ENCODE results near the gene CDK14.
A peak's percentile ranks its signal among the peaks of the same experiment; 100 is the strongest.

The CDK14 gene

DNA sequence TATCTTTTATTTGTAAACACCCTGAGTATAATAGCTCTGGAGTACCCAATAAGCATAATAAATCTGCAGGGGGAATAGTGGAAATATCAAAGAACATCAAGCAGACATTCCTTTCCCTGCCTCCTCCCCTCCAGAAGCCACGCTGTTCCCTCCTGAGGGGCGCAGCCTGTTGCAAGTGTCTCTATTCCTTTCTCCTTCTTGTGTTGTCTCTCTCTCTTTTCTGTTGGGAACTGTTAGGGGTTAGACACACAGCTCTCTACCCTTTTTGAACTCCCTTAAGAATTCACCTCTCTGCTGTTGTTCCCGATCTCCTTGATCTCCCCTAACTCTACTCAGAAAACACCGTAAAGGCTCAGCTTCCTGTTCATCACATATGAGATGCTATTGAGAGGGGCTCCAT, 490.1 kb downstream of the CDK14 start:
- no peak for DNase-seq (ENCODE audit: extremely low read depth, low read depth)
- TF ChIP-seq, protein P1, sequence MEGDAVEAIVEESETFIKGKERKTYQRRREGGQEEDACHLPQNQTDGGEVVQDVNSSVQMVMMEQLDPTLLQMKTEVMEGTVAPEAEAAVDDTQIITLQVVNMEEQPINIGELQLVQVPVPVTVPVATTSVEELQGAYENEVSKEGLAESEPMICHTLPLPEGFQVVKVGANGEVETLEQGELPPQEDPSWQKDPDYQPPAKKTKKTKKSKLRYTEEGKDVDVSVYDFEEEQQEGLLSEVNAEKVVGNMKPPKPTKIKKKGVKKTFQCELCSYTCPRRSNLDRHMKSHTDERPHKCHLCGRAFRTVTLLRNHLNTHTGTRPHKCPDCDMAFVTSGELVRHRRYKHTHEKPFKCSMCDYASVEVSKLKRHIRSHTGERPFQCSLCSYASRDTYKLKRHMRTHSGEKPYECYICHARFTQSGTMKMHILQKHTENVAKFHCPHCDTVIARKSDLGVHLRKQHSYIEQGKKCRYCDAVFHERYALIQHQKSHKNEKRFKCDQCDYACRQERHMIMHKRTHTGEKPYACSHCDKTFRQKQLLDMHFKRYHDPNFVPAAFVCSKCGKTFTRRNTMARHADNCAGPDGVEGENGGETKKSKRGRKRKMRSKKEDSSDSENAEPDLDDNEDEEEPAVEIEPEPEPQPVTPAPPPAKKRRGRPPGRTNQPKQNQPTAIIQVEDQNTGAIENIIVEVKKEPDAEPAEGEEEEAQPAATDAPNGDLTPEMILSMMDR (IDR thresholded peaks at IDR 0.05; ENCODE audit: low read depth, low read length, missing control alignments), result no peak
- H3K4me3 ChIP-seq (replicated peaks; ENCODE audit: low read depth, low read length), result no peak overlapping the region

DNA sequence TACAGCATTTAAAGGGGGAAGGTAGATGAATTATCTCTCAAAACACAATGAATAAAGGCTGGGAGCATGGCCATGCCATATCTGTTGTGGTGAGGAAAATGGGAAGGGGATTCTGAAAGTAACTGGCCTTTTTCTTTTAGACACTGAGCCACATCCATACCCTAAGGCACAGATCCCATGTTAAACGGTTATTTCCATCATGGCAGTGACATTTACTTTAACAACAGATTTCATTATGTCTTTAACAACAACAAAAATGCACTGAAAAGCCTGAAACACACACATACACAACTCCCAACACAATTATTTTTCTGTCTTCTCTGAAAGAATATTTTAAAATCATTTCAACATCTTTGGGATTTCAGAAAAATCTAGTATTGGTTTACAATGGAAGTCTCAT, 492.0 kb downstream of the CDK14 start:
- H3K4me3 ChIP-seq (replicated peaks; ENCODE audit: low read depth, low read length), result no peak overlapping the region
- DNase-seq (ENCODE audit: extremely low read depth, low read depth), result no peak
- TF ChIP-seq, protein P1 (IDR thresholded peaks at IDR 0.05; ENCODE audit: low read depth, low read length, missing control alignments), result no peak

DNA sequence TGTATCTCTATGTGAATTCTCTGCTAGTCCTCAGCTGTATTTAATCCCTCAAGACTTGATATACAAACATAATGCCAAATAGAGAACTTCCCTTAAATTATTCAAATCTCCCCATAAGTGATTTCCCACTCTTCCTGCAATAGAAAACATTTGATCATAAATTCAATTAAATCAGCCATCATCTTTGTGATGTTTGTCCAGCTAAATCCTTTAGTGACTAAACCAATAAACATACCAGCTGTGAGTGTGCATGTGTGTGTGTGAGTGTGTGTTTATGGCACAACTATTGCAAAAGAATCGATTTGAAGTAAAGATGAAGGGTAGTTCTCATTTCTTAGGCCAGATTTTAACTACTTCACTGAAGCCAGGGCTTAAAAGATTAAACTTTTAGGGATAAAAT, 492.6 kb downstream of the CDK14 start:
- TF ChIP-seq, protein P1 (IDR thresholded peaks at IDR 0.05; ENCODE audit: low read depth, low read length, missing control alignments), result no peak
- H3K4me3 ChIP-seq (replicated peaks; ENCODE audit: low read depth, low read length), result no peak overlapping the region
- no peak for DNase-seq (ENCODE audit: extremely low read depth, low read depth)

DNA sequence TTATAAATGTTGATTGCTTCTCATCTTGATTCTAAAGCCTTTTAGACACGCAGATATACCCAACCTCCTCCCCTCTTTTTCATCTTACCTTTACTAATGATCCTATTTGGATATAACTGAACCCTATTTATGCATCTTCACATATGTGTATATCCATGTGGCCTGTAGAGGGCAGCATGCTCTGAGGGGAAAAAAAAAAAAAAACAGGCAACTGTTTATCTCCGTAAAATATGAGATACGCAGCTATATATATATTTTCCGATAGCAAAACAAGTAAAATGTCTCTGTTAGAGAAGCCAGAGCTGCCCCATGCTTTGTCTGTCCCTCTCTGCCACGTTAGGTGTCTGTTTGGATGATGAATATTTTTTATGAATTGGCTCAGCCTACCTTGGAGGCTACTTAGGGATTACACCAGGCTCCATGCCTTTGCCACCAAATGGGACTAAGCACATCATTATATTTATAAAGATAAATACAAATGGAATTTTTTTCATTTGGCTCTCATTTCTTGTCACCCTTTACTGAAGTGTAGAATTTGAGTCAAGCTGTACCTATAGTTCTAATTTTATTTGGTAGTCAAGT, 493.4 kb downstream of the CDK14 start:
- H3K4me3 ChIP-seq (replicated peaks; ENCODE audit: low read depth, low read length), result no peak overlapping the region
- peak; percentile 16 for DNase-seq (ENCODE audit: extremely low read depth, low read depth)
- TF ChIP-seq, protein P1 (IDR thresholded peaks at IDR 0.05; ENCODE audit: low read depth, low read length, missing control alignments), result peak; percentile 69

DNA sequence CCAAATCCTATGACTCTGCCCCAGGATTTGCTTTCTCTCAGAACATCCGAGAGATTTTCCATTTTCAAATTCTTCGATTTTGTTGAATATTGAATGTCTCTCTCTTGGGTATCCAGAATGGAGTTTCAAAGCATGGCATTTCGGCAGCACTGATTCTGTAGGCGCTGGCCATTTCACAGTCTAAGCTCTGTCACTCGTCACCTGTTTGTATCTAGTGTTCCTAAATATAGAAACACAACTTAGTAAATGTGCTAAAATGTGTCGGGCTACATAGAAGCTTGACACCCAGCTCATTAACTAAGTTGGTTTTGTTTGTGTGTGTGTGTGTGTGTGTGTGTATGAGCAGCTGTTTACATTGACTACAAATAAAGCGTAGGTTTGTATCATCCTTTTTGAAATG, 494.6 kb downstream of the CDK14 start:
- no peak overlapping the region for H3K4me3 ChIP-seq (replicated peaks; ENCODE audit: low read depth, low read length)
- TF ChIP-seq, protein P1 (IDR thresholded peaks at IDR 0.05; ENCODE audit: low read depth, low read length, missing control alignments), result no peak
- DNase-seq (ENCODE audit: extremely low read depth, low read depth), result no peak

DNA sequence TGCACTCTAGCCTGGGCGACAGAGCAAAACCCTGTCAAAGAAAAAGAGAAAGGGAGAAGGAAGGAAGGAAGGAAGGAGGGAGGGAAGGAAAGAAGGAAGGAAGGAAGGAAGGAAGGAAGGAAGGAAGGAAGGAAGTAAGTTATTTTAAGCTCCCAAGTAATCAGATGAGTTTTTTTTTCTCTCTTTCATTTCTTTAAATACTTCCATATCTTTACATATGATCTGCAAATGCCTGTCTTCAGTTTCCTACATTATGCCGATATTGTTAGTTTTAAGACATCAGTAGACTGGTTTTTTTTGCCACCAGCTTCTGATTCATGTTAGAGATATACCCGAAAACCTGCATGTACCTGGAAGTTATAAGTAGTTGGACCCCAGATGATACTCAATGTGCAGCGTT, 495.5 kb downstream of the CDK14 start:
- DNase-seq (ENCODE audit: extremely low read depth, low read depth), result no peak
- H3K4me3 ChIP-seq (replicated peaks; ENCODE audit: low read depth, low read length), result no peak overlapping the region
- TF ChIP-seq, protein P1 (IDR thresholded peaks at IDR 0.05; ENCODE audit: low read depth, low read length, missing control alignments), result no peak

DNA sequence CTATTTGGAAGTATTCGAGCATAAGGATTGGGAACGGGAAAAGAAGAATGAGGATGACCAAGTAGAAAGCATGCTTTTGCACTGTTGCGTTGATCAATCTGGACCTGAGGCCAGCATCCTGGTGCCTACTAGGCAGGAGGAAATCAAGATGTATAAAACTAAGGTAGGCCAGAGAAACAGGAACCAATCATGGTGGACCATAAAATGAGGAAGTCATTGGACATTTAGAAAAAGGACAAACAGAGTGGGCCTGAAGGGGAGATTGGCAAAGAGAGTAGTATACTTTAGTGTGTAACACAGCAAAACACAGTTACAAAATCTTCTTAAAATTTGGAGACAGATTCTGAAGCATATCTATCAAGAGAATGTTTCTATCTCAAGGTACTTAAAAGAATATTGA, 497.1 kb downstream of the CDK14 start:
- DNase-seq (ENCODE audit: extremely low read depth, low read depth), result no peak
- TF ChIP-seq, protein P1 (IDR thresholded peaks at IDR 0.05; ENCODE audit: low read depth, low read length, missing control alignments), result no peak
- no peak overlapping the region for H3K4me3 ChIP-seq (replicated peaks; ENCODE audit: low read depth, low read length)
